Astrocyte of the spinal cord (primary cell): ENCODE measurements around the gene ZNF280A.
A peak's percentile ranks its signal among the peaks of the same experiment; 100 is the strongest.

ENCODE experiments used
- DNase-seq: peaks from one replicate; pipeline ENCODE4 v3.0.0; 2011; ENCODE audit warnings: low read depth, low spot score
- H3K4me3 ChIP-seq: 2 replicates; pipeline ENCODE4 v1.5.1; 2011; ENCODE audit warnings: low read depth, mild to moderate bottlenecking, low read length, moderate library complexity
- CTCF ChIP-seq: IDR thresholded peaks from 2 replicates; pipeline ENCODE4 v1.5.1; 2012; ENCODE audit warnings: low read depth, mild to moderate bottlenecking, low read length, inconsistent platforms
- in situ Hi-C: cut with HindIII; loops from 2 replicates; pipeline ENCODE4 v1.10.0; 2017; ENCODE audit warnings: low sequenced_read_pairs

Gene ZNF280A

DNA sequence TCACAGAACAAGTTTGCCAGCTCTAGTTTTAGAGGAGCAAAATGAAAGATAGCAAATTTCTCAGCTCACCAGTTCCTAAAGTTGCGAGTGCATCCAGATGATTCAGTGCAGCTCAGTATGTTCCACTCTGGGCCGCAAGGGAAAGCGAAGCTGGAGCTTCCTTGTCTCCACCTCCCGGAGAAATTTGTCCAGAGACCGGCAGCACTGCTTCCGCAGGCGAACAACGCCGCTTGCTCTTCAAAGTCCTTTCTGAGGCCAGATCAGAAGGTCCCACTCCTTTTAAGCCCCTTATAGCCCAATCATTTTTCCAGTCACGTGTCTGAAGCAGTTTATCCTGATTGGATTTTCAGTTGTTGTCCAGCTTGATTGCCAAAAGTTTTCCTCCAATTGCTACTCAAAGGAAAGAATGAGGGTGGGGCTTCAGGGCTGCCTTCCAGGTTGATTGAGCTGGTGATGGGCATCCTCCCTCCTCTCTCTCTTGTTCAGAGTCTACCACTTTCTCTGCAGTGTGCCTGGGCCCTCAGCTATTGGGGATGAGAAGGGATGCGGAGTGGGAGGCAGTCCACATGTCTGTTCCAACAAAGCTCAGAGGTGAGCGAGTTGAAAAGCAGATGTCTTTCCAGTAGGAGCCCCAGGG, at the start of gene ZNF280A:
Gene ZNF280A (minus strand): TSS at position 251 of the 637 bp plus-strand sequence. CDS start 4,640 bp downstream, outside the sequence.
- H3K4me3 ChIP-seq: no peak within 1 kb of the TSS
- peak; percentile 3 for DNase-seq
- in situ Hi-C loops: no loop called here
- no peak for TF ChIP-seq CTCF

- in situ Hi-C loops: no loop called here
- no peak overlapping the region for H3K4me3 ChIP-seq
- no peak for TF ChIP-seq CTCF
- no peak for DNase-seq
These were observed 49.1 kb upstream of the ZNF280A start for GRCh38 chr22:22569218-22569617.

DNA sequence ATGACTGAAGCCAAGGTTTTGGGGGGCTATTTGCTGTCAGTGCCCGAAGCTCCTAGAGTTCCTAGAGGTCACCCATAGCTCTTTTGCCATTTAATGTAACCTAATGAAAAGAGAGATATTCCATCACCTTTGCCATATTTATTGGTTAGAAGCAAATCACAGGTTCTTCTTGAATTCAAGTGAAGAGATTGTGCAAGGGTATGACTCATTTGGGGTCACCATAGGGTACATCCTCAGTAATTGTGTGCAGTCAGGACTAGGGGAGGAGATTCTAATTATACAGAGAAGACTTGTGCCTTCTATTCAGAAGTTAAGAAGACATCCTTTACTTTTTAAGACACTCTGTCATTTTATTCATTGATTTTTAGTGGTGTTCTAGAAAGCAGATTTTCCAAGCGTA, 45.9 kb upstream of the ZNF280A start:
- no peak for DNase-seq
- in situ Hi-C loops: no loop called here
- H3K4me3 ChIP-seq: no peak overlapping the region
- TF ChIP-seq CTCF: no peak

DNA sequence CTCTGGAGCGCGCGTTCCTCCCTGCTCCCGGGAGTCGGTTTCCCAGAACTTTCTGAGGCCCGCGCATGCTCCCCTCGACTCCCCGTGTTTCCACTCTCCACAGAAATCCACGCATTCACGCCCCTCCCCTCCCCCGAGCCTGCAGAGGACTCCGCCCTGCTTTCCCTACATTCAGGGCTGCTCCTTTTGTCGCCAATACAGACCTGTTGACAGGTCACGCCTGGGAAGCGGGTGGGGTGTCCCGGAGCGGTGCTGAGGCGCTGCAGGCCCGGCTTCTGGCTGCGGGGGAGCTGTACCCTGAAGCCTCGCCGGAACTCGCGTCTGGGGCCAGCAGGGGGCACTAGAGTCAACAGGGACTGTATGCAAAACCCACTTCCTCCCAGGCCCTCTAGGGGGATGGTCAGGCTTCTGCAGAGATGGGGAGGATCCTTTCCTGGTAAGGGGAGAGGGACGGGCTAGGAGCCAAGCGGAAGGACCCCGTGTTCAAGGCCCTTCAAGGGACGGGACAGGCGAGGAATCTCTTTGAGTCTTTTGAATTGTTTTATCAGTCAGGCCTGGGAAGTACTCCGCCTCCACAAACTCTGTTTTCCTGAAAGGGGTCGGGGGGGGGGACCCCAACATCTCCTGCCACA, 39.0 kb upstream of the ZNF280A start, which contains the start of gene PRAME:
Gene PRAME (minus strand): TSS at position 294 of the 632 bp plus-strand sequence. CDS start 2,433 bp downstream, outside the sequence.
- no peak within 1 kb of the TSS for H3K4me3 ChIP-seq
- in situ Hi-C loops: no loop called here
- DNase-seq: no peak
- peak; percentile 56 for TF ChIP-seq CTCF

DNA sequence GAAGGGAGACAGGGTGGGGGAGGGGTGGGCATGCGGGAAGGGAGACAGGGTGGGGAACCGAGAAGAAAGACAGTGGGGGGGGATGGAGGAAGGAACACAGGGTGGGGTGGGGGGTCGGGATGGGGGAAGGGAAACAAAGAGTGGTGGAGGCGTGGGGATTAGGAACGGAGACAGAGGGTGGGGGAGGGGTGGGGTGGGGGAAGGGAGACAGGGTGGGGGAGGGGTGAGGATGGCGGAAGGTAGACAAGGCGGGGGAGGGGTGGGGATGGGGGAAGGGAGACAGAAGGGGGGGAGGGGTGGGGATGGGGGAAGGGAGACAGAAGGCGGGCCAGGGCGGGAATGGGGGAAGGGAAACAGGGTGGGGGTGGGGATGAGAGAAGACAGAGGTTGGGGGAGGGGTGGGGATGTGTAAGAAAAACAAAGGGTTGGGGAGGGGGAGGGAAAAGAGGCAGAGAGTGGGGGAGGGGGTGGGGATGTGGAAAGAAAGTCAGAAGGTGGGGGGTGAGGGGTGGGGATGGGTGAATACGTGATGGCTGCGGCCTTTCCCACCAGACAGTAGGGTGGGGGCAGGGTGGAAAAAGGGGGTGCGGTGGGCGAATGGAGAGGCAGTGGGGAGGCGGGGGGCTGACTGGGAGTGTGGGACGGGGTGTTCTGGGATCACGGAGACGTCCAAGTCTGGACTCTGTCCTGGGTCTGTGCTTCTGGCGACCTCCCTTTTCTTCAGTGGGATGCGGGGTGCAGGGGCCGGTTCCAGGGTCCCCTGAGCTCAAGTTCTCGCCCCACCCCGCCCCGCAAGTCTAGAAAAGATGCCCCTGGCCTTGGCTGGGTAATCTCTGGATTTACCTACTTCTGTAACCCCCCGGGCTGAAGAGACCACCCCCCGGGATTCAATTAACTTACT, 38.3 kb upstream of the ZNF280A start:
- H3K4me3 ChIP-seq: no peak overlapping the region
- no peak for TF ChIP-seq CTCF
- no peak for DNase-seq
- in situ Hi-C loops: no loop called here
